WTC11 (cell line): Measurements from ENCODE around the gene TRAPPC3L. TPM values are rescaled to one million over a fixed set of nuclear protein-coding genes. Genes with fewer than 3 reads are reported as not detected.

ENCODE experiments used
- ATAC-seq: fragments of 200-7000 bp; cut with Tn5 transposase; 2 replicates; pipeline ENCODE4 v1.10.0; 2021; ENCODE audit warnings: mild to moderate bottlenecking, moderate library complexity
- CTCF ChIA-PET: fragments of 300-600 bp; sonication (Branson Sonifier 250); formaldehyde crosslinking; loops from one replicate; lab custom pipeline; 2021; ENCODE audit warnings: antibody characterized with exemption; lab: Charles Lee
- POLR2A ChIA-PET: fragments of 350-600 bp; sonication (Branson Sonifier 250); formaldehyde crosslinking; loops from one replicate; lab custom pipeline; 2021; ENCODE audit warnings: antibody characterized with exemption; lab: Charles Lee
- DNase-seq: peaks from one replicate; pipeline ENCODE4 v3.0.0; 2021; ENCODE audit warnings: low spot score
- H3K27ac Mint-ChIP-seq: 2 replicates; pipeline ENCODE4 v1.8.0; 2021; ENCODE audit warnings: mixed read lengths
- H3K27me3 Mint-ChIP-seq: 2 replicates; pipeline ENCODE4 v1.8.0; 2021; ENCODE audit warnings: low read depth, mild to moderate bottlenecking, moderate library complexity, mixed read lengths
- H3K36me3 Mint-ChIP-seq: 2 replicates; pipeline ENCODE4 v1.8.0; 2021; ENCODE audit warnings: mixed read lengths
- H3K4me1 Mint-ChIP-seq: 2 replicates; pipeline ENCODE4 v1.8.0; 2022; ENCODE audit warnings: mixed read lengths
- H3K4me3 Mint-ChIP-seq: 2 replicates; pipeline ENCODE4 v1.8.0; 2021; ENCODE audit warnings: mild to moderate bottlenecking, moderate library complexity, mixed read lengths
- H3K9me3 Mint-ChIP-seq: 2 replicates; pipeline ENCODE4 v1.8.0; 2021; ENCODE audit warnings: mixed read lengths
- ATF1 ChIP-seq: sonication (generic); formaldehyde crosslinking; IDR thresholded peaks from 2 replicates; pipeline ENCODE4 v1.8.1; 2023; ENCODE audit warnings: mild to moderate bottlenecking, moderate library complexity, missing genetic modification reagents
- CREM ChIP-seq: sonication (generic); formaldehyde crosslinking; IDR thresholded peaks from 2 replicates; pipeline ENCODE4 v1.8.1; 2022; ENCODE audit warnings: mild to moderate bottlenecking, missing genetic modification reagents, moderate library complexity
- FOXJ3 ChIP-seq: sonication (generic); formaldehyde crosslinking; IDR thresholded peaks from 2 replicates; pipeline ENCODE4 v1.9.0; 2021; ENCODE audit warnings: missing genetic modification reagents, mild to moderate bottlenecking, borderline replicate concordance
- FOXK1 ChIP-seq: sonication (generic); formaldehyde crosslinking; IDR thresholded peaks from 2 replicates; pipeline ENCODE4 v1.8.0; 2022; ENCODE audit warnings: mild to moderate bottlenecking, moderate library complexity, missing genetic modification reagents
- FOXP1 ChIP-seq: sonication (generic); formaldehyde crosslinking; IDR thresholded peaks from 2 replicates; pipeline ENCODE4 v1.8.0; 2022; ENCODE audit warnings: missing genetic modification reagents, mild to moderate bottlenecking, moderate library complexity, borderline replicate concordance
- FOXP4 ChIP-seq: sonication (generic); formaldehyde crosslinking; IDR thresholded peaks from 2 replicates; pipeline ENCODE4 v1.8.0; 2022; ENCODE audit warnings: mild to moderate bottlenecking, missing genetic modification reagents
- JUN ChIP-seq: sonication (generic); formaldehyde crosslinking; IDR thresholded peaks from 2 replicates; pipeline ENCODE4 v1.8.0; 2023; ENCODE audit warnings: mild to moderate bottlenecking, missing genetic modification reagents
- MXD4 ChIP-seq: fragments of 250-450 bp; sonication (Bioruptor Pico); IDR thresholded peaks from 2 replicates; pipeline ENCODE4 v1.8.0; 2021; ENCODE audit warnings: mild to moderate bottlenecking, moderate library complexity, borderline replicate concordance
- MYBL2 ChIP-seq: sonication (generic); formaldehyde crosslinking; IDR thresholded peaks from 2 replicates; pipeline ENCODE4 v1.8.1; 2023; ENCODE audit warnings: mild to moderate bottlenecking, moderate library complexity, missing genetic modification reagents
- NFE2L1 ChIP-seq: sonication (generic); formaldehyde crosslinking; IDR thresholded peaks from 2 replicates; pipeline ENCODE4 v1.8.1; 2023; ENCODE audit warnings: missing genetic modification reagents
- NR1H2 ChIP-seq: sonication (generic); formaldehyde crosslinking; IDR thresholded peaks from 2 replicates; pipeline ENCODE4 v1.9.0; 2021; ENCODE audit warnings: mild to moderate bottlenecking, moderate library complexity, missing genetic modification reagents
- SMAD3 ChIP-seq: sonication (generic); formaldehyde crosslinking; IDR thresholded peaks from 2 replicates; pipeline ENCODE4 v1.8.0; 2022; ENCODE audit warnings: missing genetic modification reagents, mild to moderate bottlenecking, borderline replicate concordance
- SMAD4 ChIP-seq: sonication (generic); formaldehyde crosslinking; IDR thresholded peaks from 2 replicates; pipeline ENCODE4 v1.8.0; 2022; ENCODE audit warnings: mild to moderate bottlenecking, missing genetic modification reagents
- TCF7 ChIP-seq: sonication (generic); formaldehyde crosslinking; IDR thresholded peaks from 2 replicates; pipeline ENCODE4 v1.8.0; 2022; ENCODE audit warnings: mild to moderate bottlenecking, low read depth, missing genetic modification reagents, moderate library complexity
- TEAD1 ChIP-seq: sonication (generic); formaldehyde crosslinking; IDR thresholded peaks from 2 replicates; pipeline ENCODE4 v1.8.0; 2022; ENCODE audit warnings: mild to moderate bottlenecking, missing genetic modification reagents
- ZNF219 ChIP-seq: sonication (generic); formaldehyde crosslinking; IDR thresholded peaks from 2 replicates; pipeline ENCODE4 v1.8.0; 2023; ENCODE audit warnings: missing genetic modification reagents, mild to moderate bottlenecking, borderline replicate concordance
- ZNF232 ChIP-seq: sonication (generic); formaldehyde crosslinking; IDR thresholded peaks from 2 replicates; pipeline ENCODE4 v1.8.0; 2022; ENCODE audit warnings: mild to moderate bottlenecking, missing genetic modification reagents
- ZNF263 ChIP-seq: sonication (generic); formaldehyde crosslinking; IDR thresholded peaks from 2 replicates; pipeline ENCODE4 v1.8.1; 2022; ENCODE audit warnings: low read depth, mild to moderate bottlenecking, moderate library complexity, missing genetic modification reagents
- ZNF281 ChIP-seq: sonication (generic); formaldehyde crosslinking; IDR thresholded peaks from 2 replicates; pipeline ENCODE4 v1.8.0; 2023; ENCODE audit warnings: mild to moderate bottlenecking, missing genetic modification reagents
- ZNF396 ChIP-seq: fragments of 250-450 bp; sonication (Bioruptor Pico); IDR thresholded peaks from 2 replicates; pipeline ENCODE4 v1.8.0; 2021; ENCODE audit warnings: mild to moderate bottlenecking, moderate library complexity, borderline replicate concordance
- ZNF416 ChIP-seq: fragments of 250-450 bp; sonication (Bioruptor Pico); IDR thresholded peaks from 2 replicates; pipeline ENCODE4 v1.9.0; 2021; ENCODE audit warnings: mild to moderate bottlenecking, inconsistent platforms
- ZNF671 ChIP-seq: fragments of 250-450 bp; sonication (Bioruptor Pico); IDR thresholded peaks from 2 replicates; pipeline ENCODE4 v1.8.0; 2021; ENCODE audit warnings: mild to moderate bottlenecking
- total RNA-seq: library from RNA; stranded (reverse); gene quantifications from 3 replicates; pipeline ENCODE4 v1.2.3, GENCODE V29; 2021
- TF ChIP-seq, protein P1 (sequence below): fragments of 200-600 bp; IDR thresholded peaks from 2 replicates; pipeline ENCODE4 v1.8.0; 2022; ENCODE audit warnings: antibody characterized with exemption
- TF ChIP-seq, protein P2 (sequence below): sonication (generic); formaldehyde crosslinking; IDR thresholded peaks from 2 replicates; pipeline ENCODE4 v1.8.1; 2023; ENCODE audit warnings: mild to moderate bottlenecking, missing genetic modification reagents
- TF ChIP-seq, protein P3 (sequence below): sonication (generic); formaldehyde crosslinking; IDR thresholded peaks from 2 replicates; pipeline ENCODE4 v1.8.1; 2023; ENCODE audit warnings: mild to moderate bottlenecking, missing genetic modification reagents, moderate library complexity

Gene TRAPPC3L
- total RNA-seq, 1 experiment from 2014 or later = not detected

DNA sequence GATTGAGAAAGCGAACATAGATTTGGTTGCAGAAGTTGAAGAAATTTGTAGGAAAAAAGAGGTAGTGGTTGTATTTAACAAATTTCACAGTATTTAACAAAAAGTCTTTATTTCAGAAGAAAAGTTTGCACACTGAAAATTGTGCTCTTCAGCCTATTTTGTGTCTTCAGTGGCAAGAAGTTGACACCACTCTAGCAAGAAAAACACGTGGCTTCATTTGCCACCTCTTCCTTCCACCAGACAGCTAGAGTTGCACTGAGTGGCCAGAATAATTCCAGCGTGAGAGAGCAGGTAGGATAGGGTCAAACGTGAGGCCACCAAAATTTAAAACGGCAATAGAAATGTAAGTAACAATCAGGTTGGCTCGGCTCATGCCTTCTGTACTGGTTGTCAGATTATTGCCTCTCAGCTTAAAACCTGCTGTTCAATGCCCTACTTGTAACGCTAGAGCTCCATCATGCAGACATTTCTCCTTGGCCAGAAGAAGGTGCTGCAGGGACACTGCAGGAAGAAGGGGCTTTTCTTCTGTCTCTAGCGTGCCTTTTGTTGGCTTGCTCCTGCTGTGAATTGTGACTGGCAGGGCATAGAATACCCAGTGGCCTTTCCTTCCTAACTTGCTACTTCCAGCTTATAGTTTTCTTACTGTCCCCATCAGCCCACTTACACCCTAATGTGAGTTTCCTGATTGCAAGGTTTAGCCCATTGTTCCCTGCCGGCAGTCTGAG lies 12.1 kb downstream of the TRAPPC3L start:
- H3K27me3 Mint-ChIP-seq = no peaks in the 10 kb centered on the region
- CTCF ChIA-PET = interaction anchor here (0.5 to 3.8 kb wide), 34 partner anchors 8 to 323 kb away, joined by 3 to 65 read pairs (median 4); partner anchors contain the start of genes CALHM4, CALHM5, RSPH4A and RWDD1

DNA sequence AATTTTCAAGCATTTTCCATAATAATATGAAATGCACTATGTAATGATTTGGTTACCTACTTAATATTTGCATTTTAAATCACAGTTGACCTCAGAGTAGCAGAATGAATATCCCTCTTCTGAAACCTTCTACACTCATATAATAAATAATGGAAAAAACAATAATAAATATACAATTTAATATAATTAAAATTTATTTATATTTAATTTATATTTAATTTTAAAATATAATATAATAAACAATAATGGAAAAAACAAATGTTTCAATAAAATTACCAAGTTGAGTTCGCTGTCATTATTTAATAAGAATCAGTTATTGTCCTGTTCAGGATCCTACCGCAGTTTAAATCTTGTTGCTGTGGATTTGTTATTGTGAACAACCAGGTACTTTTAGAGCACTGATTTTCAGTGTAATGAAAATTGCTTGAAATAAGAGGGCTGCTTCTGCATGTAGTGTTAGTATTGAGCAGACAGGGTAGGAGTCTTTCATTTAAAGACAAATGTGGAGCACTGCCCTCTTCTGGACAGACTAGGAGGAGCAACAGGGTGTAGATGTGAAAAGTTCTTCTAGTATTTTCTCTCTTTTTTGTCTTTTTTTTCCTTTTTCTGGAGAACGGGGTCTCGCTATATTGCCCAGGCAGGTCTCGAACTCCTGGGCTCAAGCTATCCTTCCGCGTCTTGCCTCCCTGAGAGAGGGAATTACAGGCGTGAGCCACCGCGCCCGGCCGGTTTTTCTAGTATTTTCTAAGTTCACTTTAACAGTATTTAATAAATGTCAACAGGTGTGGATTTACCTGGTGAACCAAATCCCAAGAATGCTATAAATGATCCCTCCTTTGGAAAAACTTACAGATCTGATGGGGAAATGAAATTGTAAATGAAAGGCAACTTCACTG lies 13.6 kb downstream of the TRAPPC3L start:
- Mint-ChIP-seq H3K27ac (no peak overlapping the region), H3K4me1 (peaks cover 49% of the 10 kb centered on the region), H3K9me3 (no peaks in the 10 kb centered on the region), H3K27me3 (no peaks in the 10 kb centered on the region), H3K36me3 (no peaks in the 10 kb centered on the region), H3K4me3 (no peak overlapping the region)
- peak; percentile 79 for DNase-seq
- ChIA-PET POLR2A (no interaction called here), CTCF (interaction anchor here (1.3 to 3.8 kb wide), 6 partner anchors 10 to 263 kb away, joined by 3 to 65 read pairs (median 16); partner anchors contain the start of genes CALHM5 and TSPYL1)
- ATAC-seq = peak; percentile 75
- TF ChIP-seq TEAD1 (no peak), ZNF396 (CRISPR knock-in tag) (no peak), ZNF416 (CRISPR knock-in tag) (no peak), ZNF671 (CRISPR knock-in tag) (no peak), FOXP4 (CRISPR knock-in tag) (no peak)
- TF ChIP-seq, protein P1, sequence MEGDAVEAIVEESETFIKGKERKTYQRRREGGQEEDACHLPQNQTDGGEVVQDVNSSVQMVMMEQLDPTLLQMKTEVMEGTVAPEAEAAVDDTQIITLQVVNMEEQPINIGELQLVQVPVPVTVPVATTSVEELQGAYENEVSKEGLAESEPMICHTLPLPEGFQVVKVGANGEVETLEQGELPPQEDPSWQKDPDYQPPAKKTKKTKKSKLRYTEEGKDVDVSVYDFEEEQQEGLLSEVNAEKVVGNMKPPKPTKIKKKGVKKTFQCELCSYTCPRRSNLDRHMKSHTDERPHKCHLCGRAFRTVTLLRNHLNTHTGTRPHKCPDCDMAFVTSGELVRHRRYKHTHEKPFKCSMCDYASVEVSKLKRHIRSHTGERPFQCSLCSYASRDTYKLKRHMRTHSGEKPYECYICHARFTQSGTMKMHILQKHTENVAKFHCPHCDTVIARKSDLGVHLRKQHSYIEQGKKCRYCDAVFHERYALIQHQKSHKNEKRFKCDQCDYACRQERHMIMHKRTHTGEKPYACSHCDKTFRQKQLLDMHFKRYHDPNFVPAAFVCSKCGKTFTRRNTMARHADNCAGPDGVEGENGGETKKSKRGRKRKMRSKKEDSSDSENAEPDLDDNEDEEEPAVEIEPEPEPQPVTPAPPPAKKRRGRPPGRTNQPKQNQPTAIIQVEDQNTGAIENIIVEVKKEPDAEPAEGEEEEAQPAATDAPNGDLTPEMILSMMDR = peak; percentile 55
- TF ChIP-seq, protein P2, sequence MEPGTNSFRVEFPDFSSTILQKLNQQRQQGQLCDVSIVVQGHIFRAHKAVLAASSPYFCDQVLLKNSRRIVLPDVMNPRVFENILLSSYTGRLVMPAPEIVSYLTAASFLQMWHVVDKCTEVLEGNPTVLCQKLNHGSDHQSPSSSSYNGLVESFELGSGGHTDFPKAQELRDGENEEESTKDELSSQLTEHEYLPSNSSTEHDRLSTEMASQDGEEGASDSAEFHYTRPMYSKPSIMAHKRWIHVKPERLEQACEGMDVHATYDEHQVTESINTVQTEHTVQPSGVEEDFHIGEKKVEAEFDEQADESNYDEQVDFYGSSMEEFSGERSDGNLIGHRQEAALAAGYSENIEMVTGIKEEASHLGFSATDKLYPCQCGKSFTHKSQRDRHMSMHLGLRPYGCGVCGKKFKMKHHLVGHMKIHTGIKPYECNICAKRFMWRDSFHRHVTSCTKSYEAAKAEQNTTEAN = no peak

More for the DNA sequence above, 12.1 kb downstream of the TRAPPC3L start:
- no peaks in the 10 kb centered on the region for H3K9me3 Mint-ChIP-seq
- H3K4me3 Mint-ChIP-seq = no peak overlapping the region
- DNase-seq (no peak), ATAC-seq (peak; percentile 70)
- H3K36me3 Mint-ChIP-seq = no peaks in the 10 kb centered on the region
- TF ChIP-seq MXD4 (CRISPR knock-in tag) = no peak
- no peak for TF ChIP-seq FOXJ3 (CRISPR knock-in tag)
- no peak for TF ChIP-seq CREM
- TF ChIP-seq MYBL2 (CRISPR knock-in tag) = no peak
- no peak for TF ChIP-seq ZNF232 (CRISPR knock-in tag)
- no peak for TF ChIP-seq TCF7 (CRISPR knock-in tag)
- no peak for TF ChIP-seq FOXP1
- no peak for TF ChIP-seq ZNF263 (CRISPR knock-in tag)
- no peak for TF ChIP-seq FOXK1 (CRISPR knock-in tag)
- no peak for TF ChIP-seq TEAD1
- no peak for TF ChIP-seq ATF1 (CRISPR knock-in tag)
- no peak for TF ChIP-seq SMAD3 (CRISPR knock-in tag)
- no peak for TF ChIP-seq JUN (CRISPR knock-in tag)
- TF ChIP-seq ZNF281 (CRISPR knock-in tag) = no peak
- TF ChIP-seq, protein P3, sequence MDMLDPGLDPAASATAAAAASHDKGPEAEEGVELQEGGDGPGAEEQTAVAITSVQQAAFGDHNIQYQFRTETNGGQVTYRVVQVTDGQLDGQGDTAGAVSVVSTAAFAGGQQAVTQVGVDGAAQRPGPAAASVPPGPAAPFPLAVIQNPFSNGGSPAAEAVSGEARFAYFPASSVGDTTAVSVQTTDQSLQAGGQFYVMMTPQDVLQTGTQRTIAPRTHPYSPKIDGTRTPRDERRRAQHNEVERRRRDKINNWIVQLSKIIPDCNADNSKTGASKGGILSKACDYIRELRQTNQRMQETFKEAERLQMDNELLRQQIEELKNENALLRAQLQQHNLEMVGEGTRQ = no peak
- no peak for TF ChIP-seq SMAD4
- no peak for TF ChIP-seq FOXP4 (CRISPR knock-in tag)
- no peak for TF ChIP-seq NR1H2 (CRISPR knock-in tag)
- TF ChIP-seq NFE2L1 (CRISPR knock-in tag) = no peak
- TF ChIP-seq ZNF219 (CRISPR knock-in tag) = no peak
- POLR2A ChIA-PET = interaction anchor here (0.8 kb wide), 1 partner anchor 9 kb away, joined by 3 read pairs; no protein-coding TSS in a partner anchor
- H3K27ac Mint-ChIP-seq = 0 out of 2 replicates have a peak overlapping the region, but pooled peaks have one; percentile 2
- H3K4me1 Mint-ChIP-seq = peaks cover 49% of the 10 kb centered on the region
